Measurements from ENCODE around the gene OPN1LW. TPM values are rescaled to one million over a fixed set of nuclear protein-coding genes. Genes with fewer than 3 reads are reported as not detected.

OPN1LW gene
- total RNA-seq, 1 donor from 2014 or later = not detected

GRCh38 chrX:154115750-154116149 is 28.3 kb upstream of the OPN1LW start:
- Histone ChIP-seq H3K36me3 (no peaks in the 10 kb centered on the region), H3K9ac (no peak overlapping the region), H4K20me1 (ENCODE audit: low read depth) (no peaks in the 10 kb centered on the region), H3K27ac (no peak overlapping the region), H2AFZ (replicated peaks) (peak overlapping the region; percentile 63), H3K27me3 (no peaks in the 10 kb centered on the region), H3F3A (ENCODE audit: low read depth) (no peaks in the 10 kb centered on the region), H3K4me2 (no peak overlapping the region), H3K4me1 (no peaks in the 10 kb centered on the region), H3K4me3 (no peak overlapping the region), H3K79me2 (ENCODE audit: low read depth) (no peaks in the 10 kb centered on the region), H3K9me3 (ENCODE audit: low read depth) (peaks cover 3% of the 10 kb centered on the region)
- Mint-ChIP-seq H3K36me3 (no peaks in the 10 kb centered on the region), H3K27me3 (ENCODE audit: insufficient read depth, low read depth) (peaks cover 7% of the 10 kb centered on the region), H3K27ac (peak overlapping the region; percentile 52), H3K4me1 (peaks cover 10% of the 10 kb centered on the region), H3K9me3 (peaks cover 32% of the 10 kb centered on the region), H3K4me3 (no peak overlapping the region)
- TF ChIP-seq, protein P1, sequence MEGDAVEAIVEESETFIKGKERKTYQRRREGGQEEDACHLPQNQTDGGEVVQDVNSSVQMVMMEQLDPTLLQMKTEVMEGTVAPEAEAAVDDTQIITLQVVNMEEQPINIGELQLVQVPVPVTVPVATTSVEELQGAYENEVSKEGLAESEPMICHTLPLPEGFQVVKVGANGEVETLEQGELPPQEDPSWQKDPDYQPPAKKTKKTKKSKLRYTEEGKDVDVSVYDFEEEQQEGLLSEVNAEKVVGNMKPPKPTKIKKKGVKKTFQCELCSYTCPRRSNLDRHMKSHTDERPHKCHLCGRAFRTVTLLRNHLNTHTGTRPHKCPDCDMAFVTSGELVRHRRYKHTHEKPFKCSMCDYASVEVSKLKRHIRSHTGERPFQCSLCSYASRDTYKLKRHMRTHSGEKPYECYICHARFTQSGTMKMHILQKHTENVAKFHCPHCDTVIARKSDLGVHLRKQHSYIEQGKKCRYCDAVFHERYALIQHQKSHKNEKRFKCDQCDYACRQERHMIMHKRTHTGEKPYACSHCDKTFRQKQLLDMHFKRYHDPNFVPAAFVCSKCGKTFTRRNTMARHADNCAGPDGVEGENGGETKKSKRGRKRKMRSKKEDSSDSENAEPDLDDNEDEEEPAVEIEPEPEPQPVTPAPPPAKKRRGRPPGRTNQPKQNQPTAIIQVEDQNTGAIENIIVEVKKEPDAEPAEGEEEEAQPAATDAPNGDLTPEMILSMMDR (IDR thresholded peaks at IDR 0.05) = no peak
- no peak for TF ChIP-seq EZH2 (IDR thresholded peaks at IDR 0.05)
- TF ChIP-seq EZH2phosphoT487 (IDR thresholded peaks at IDR 0.05) = no peak
- no peak for DNase-seq (ENCODE audit: low spot score)

GRCh38 chrX:154116426-154117211 is 27.4 kb upstream of the OPN1LW start:
- Mint-ChIP-seq H3K9me3 (peaks cover 27% of the 10 kb centered on the region), H3K4me1 (peaks cover 10% of the 10 kb centered on the region), H3K36me3 (no peaks in the 10 kb centered on the region), H3K27ac (peak overlapping the region; percentile 52), H3K27me3 (ENCODE audit: insufficient read depth, low read depth) (peaks cover 7% of the 10 kb centered on the region), H3K4me3 (no peak overlapping the region)
- DNase-seq (ENCODE audit: low spot score) = peak; percentile 34
- Histone ChIP-seq H3K4me3 (no peak overlapping the region), H3K36me3 (no peaks in the 10 kb centered on the region), H3K4me2 (peak overlapping the region; percentile 18), H3K9ac (no peak overlapping the region), H3F3A (ENCODE audit: low read depth) (no peaks in the 10 kb centered on the region), H3K79me2 (ENCODE audit: low read depth) (no peaks in the 10 kb centered on the region), H3K9me3 (ENCODE audit: low read depth) (peaks cover 3% of the 10 kb centered on the region), H4K20me1 (ENCODE audit: low read depth) (no peaks in the 10 kb centered on the region), H2AFZ (replicated peaks) (peak overlapping the region; percentile 63), H3K4me1 (no peaks in the 10 kb centered on the region), H3K27me3 (no peaks in the 10 kb centered on the region), H3K27ac (no peak overlapping the region)
- TF ChIP-seq EZH2phosphoT487 (IDR thresholded peaks at IDR 0.05) (no peak), EZH2 (IDR thresholded peaks at IDR 0.05) (no peak)
- TF ChIP-seq, protein P1 (IDR thresholded peaks at IDR 0.05) = no peak

DNA sequence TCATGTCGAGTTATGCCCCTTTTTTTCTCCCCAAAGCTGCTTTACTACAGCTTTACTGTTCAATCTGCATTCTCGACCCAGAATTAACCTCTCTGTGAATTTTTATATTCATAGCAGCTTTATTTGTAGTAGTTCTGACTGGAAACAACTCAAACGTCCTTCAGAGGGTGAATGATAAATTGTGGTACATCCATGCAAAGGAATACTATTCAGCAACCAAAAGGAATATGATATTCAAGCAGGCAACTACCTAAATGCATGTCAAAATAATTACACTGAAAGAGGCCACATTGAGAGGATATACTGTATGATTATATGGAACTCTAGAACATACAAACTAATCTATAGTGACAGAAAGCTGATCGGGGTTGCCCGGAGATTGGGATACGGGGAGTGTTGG is 26.5 kb upstream of the OPN1LW start:
- Histone ChIP-seq H3K36me3 (no peaks in the 10 kb centered on the region), H2AFZ (replicated peaks) (no peak overlapping the region), H3K4me3 (no peak overlapping the region), H3F3A (ENCODE audit: low read depth) (no peaks in the 10 kb centered on the region), H3K27ac (no peak overlapping the region), H3K79me2 (ENCODE audit: low read depth) (no peaks in the 10 kb centered on the region), H3K9ac (no peak overlapping the region), H3K4me2 (no peak overlapping the region), H3K9me3 (ENCODE audit: low read depth) (peaks cover 3% of the 10 kb centered on the region), H3K4me1 (no peaks in the 10 kb centered on the region), H3K27me3 (no peaks in the 10 kb centered on the region), H4K20me1 (ENCODE audit: low read depth) (no peaks in the 10 kb centered on the region)
- no peaks in the 10 kb centered on the region for H3K36me3 Mint-ChIP-seq
- peaks cover 10% of the 10 kb centered on the region for H3K4me1 Mint-ChIP-seq
- no peak for DNase-seq (ENCODE audit: low spot score)
- TF ChIP-seq, protein P1 (IDR thresholded peaks at IDR 0.05) = no peak
- no peak for TF ChIP-seq EZH2phosphoT487 (IDR thresholded peaks at IDR 0.05)
- TF ChIP-seq EZH2 (IDR thresholded peaks at IDR 0.05) = no peak
- no peak overlapping the region for H3K4me3 Mint-ChIP-seq
- peaks cover 22% of the 10 kb centered on the region for H3K9me3 Mint-ChIP-seq
- no peak overlapping the region for H3K27ac Mint-ChIP-seq
- H3K27me3 Mint-ChIP-seq (ENCODE audit: insufficient read depth, low read depth) = peaks cover 10% of the 10 kb centered on the region
